Stomach smooth muscle (tissue), 2 donors: ENCODE measurements around the gene KIF13A.
A peak's percentile ranks its signal among the peaks of the same experiment; 100 is the strongest.
"Not testable (repeated sequence)": the region's sequence is repeated elsewhere in the genome, so short reads cannot be mapped to it uniquely, and the experiment has no call there.

Source experiments
- H3K27ac ChIP-seq: one replicate; pipeline ENCODE4 v1.7.0; 2013; ENCODE audit warnings: mild to moderate bottlenecking, low read length, inconsistent platforms
- H3K27me3 ChIP-seq, 2 donors: one replicate each; pipeline ENCODE4 v1.7.0; 2013; ENCODE audit warnings: low read length in 2 of 2; ENCODE audit not compliant: insufficient read depth in 2 of 2, control insufficient read depth in 1 of 2
- H3K36me3 ChIP-seq, 2 donors: one replicate each; pipeline ENCODE4 v1.7.0; 2013; ENCODE audit warnings: low read length in 2 of 2; ENCODE audit not compliant: control insufficient read depth in 2 of 2, insufficient read depth in 2 of 2
- H3K4me1 ChIP-seq: one replicate; pipeline ENCODE4 v1.7.0; 2013; ENCODE audit warnings: low read length; ENCODE audit not compliant: control insufficient read depth, insufficient read depth
- H3K4me3 ChIP-seq, 2 donors: one replicate each; pipeline ENCODE4 v1.7.0; 2013; ENCODE audit warnings: low read length in 2 of 2
- H3K9ac ChIP-seq, 2 donors: one replicate each; pipeline ENCODE4 v1.7.0; 2013; ENCODE audit warnings: low read length in 2 of 2, mild to moderate bottlenecking in 1 of 2
- H3K9me3 ChIP-seq, 2 donors: one replicate each; pipeline ENCODE4 v1.7.0; 2013; ENCODE audit warnings: low read length in 2 of 2; ENCODE audit not compliant: control insufficient read depth in 2 of 2
- donor health status: healthy.
- donor health status: Pancreatic carcinoma.

KIF13A gene

DNA sequence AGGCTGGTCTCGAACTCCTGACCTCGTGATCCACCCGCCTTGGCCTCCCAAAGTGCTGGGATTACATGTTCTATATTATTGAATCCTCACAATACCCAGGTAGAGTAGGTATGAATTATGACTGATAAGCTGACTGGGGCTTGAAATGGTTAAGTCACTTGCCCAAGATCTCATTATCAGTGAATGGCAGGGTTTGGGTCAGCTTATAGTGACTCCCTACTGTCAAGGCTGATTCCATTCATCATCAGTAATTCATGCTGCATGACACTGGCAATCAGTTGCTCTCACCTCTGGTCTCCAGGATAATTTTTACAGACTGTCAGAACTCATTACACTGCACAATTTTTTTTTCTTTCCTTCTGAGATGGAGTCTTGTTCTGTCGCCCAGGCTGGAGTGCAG is 127.6 kb downstream of the KIF13A start:
- no peak overlapping the region for H3K27ac ChIP-seq

DNA sequence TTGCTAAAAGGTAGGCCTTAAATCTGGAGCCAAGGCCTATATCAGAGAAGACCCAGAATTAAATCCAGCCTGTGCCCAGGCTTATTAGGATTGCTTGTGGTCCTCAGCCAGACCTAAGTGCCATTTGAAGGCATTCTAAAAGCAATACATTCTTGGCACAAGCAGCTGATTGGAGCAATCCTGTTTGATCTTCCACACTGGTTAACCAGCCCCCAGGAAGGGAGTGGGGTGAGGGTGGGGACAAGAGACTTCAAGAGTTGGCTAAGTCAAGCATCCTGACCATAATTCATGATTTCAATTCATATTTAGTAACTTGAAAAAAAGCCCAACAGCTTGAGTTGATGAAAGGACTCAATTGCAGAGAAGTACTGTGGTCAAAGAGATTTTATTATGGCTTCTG is 128.9 kb downstream of the KIF13A start:
- H3K4me3 ChIP-seq = no peak overlapping the region
- no peaks in the 10 kb centered on the region for H3K9me3 ChIP-seq
- H3K27me3 ChIP-seq = no peaks in the 10 kb centered on the region
- H3K36me3 ChIP-seq = peaks cover 4 to 6% of the 10 kb centered on the region in 2 donors
- H3K9ac ChIP-seq = no peak overlapping the region
- no peak overlapping the region for H3K27ac ChIP-seq
- H3K4me1 ChIP-seq = peaks cover 3% of the 10 kb centered on the region

More for the DNA sequence above, 127.6 kb downstream of the KIF13A start:
- no peak overlapping the region for H3K9ac ChIP-seq
- no peaks in the 10 kb centered on the region for H3K9me3 ChIP-seq
- peaks cover 4 to 6% of the 10 kb centered on the region in 2 donors for H3K36me3 ChIP-seq
- H3K4me1 ChIP-seq = peaks cover 16% of the 10 kb centered on the region
- H3K27me3 ChIP-seq = no peaks in the 10 kb centered on the region
- H3K4me3 ChIP-seq = no peak overlapping the region

DNA sequence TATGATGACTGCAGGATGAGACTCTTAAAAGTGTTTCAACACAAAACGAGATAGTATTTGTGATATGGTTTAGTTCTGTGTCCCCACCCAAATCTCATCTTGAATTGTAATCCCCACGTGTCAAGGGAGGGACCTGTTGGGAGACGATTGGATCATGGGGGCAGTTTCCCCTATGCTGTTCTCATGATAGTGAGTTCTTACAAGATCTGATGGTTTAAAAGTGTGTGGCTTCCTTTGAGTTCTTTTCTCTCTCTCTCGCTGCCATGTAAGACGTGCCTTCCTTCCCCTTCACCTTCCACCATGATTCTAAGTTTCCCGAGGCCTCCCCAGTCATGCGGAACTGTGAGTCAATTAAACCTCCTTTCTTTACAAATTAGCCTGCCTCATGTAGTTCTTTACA is 130.2 kb downstream of the KIF13A start:
- H3K9me3 ChIP-seq, H3K27ac ChIP-seq, H3K27me3 ChIP-seq: not testable (repeated sequence)

DNA sequence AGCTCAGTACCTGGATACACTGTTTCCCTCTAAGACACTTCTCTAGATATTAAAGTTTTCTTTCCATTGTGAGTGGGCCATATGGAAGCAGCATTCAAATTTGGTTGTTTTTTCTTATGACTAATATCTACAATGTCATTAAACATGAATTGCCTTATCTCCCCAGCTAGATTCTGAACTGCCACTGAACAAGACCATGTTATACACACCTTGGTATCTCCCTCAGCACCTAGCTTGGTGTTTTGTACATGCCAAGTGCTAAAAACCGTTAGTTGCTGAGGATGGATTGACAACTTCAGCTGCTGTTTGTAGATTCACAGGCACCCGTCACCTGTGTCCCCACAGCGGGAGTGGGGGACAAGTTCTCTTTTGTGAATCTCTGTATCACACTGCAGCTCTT is 131.1 kb downstream of the KIF13A start:
- H3K36me3 ChIP-seq = peaks cover 4 to 6% of the 10 kb centered on the region in 2 donors
- no peak overlapping the region for H3K27ac ChIP-seq
- H3K4me1 ChIP-seq = peaks cover 15% of the 10 kb centered on the region
- H3K27me3 ChIP-seq = no peaks in the 10 kb centered on the region
- H3K9me3 ChIP-seq = no peaks in the 10 kb centered on the region
- H3K9ac ChIP-seq = no peak overlapping the region
- H3K4me3 ChIP-seq = no peak overlapping the region

More for the DNA sequence above, 130.2 kb downstream of the KIF13A start:
- not testable (repeated sequence) for H3K9ac ChIP-seq, H3K36me3 ChIP-seq, H3K4me1 ChIP-seq, H3K4me3 ChIP-seq

DNA sequence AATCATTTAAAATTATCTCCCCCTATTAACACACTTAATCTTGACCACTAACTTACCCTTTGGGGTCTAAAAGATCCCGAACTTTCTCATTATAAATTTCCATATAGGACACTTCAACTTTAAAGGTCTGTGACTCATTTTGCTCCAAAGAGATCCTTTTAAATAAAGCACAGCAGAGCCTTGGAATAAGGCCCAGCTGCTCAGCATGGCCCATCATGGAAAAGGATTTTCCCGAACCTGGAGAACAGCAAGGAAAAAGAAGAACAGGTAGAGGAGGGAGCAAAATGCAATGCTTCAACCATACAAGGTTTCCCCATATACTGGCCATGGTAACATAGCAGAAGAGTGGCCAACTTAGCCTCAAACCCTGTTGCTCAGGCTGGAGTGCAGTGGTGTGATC is 132.1 kb downstream of the KIF13A start:
- no peak overlapping the region for H3K4me3 ChIP-seq
- peaks cover 22% of the 10 kb centered on the region for H3K4me1 ChIP-seq
- H3K27ac ChIP-seq = no peak overlapping the region
- no peaks in the 10 kb centered on the region for H3K27me3 ChIP-seq
- H3K36me3 ChIP-seq = peaks cover 4 to 6% of the 10 kb centered on the region in 2 donors
- no peak overlapping the region for H3K9ac ChIP-seq
- H3K9me3 ChIP-seq = no peaks in the 10 kb centered on the region

DNA sequence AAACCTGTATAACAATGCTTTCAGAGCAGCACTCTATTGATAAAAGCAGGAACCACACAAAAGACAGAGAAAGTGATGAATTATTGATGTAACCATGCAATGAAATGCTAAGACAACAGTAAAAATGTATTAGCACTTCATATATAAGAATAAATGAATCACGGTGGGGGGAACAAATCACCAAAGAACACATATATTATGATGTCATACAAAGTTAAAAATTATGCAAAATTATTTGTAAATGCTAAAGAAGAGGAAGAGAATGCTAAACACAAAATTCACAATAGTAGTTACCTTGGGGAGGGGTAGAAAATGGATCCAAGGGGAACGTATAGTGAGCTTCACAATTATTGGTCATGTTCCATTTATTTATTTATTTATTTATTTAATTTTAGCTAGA is 133.9 kb downstream of the KIF13A start:
- Histone ChIP-seq H3K4me1 (peaks cover 22% of the 10 kb centered on the region), H3K27me3 (no peaks in the 10 kb centered on the region), H3K36me3 (peaks cover 12 to 16% of the 10 kb centered on the region in 2 donors), H3K4me3 (no peak overlapping the region), H3K9ac (no peak overlapping the region), H3K9me3 (no peaks in the 10 kb centered on the region), H3K27ac (no peak overlapping the region)

DNA sequence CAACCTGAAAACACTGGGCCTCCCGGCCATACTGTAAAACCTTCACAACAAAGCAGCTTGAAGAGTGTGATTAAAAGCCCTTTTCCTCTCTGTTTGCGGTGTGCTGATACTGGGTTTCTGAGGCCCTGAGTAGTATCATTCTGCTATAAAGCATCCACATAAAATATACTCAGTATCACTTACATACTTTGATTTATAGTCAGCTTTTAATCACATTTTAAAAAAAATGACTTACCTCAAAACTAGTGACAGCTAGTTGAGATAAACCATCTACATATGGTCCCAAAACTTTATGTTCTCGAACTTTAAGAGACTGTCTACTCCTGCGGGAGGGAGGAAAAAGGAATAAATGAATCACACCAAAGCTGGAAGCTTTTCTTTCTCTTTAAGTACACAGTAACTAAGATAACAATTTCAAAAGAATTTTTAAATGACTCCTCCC is 135.7 kb downstream of the KIF13A start:
- Histone ChIP-seq H3K27me3 (no peaks in the 10 kb centered on the region), H3K4me3 (no peak overlapping the region), H3K27ac (no peak overlapping the region), H3K36me3 (peaks cover 19 to 22% of the 10 kb centered on the region in 2 donors), H3K4me1 (peaks cover 22% of the 10 kb centered on the region), H3K9me3 (no peaks in the 10 kb centered on the region), H3K9ac (peak overlapping the region in 1 of 2 donors; percentile 7)

DNA sequence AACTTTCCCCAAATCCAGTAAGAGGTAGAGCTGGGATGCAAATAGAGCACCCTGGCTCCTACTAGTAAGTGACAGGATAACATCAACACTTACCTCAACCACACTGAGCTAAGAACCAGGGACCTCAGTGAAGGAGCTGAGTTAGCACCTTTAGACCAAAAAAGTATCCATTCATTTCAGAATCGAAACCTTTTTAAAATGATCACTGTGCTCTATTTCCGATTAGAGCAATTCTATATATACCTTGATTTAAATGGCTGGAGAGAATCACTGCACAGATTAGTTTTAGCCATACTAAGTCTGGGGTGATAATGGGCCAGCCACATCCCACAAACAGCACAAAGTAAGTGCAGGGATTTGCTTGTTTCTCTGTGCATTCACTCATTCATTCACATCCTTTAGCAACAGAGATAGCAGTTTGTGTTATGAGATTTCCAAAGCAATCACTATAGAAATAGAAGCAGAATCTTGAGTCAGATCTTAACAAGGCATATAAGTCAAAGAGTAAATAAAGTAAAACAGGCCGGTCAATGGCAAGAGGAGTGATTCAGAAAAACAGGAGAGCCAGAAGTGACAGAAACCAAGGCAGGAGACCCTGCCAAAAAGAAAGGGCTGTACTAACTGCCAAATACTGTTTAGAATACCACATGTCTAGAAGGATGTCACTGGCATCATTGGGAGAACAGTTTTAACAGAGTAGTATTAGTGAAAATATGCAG is 136.3 kb downstream of the KIF13A start:
- H3K27ac ChIP-seq = no peak overlapping the region
- H3K4me3 ChIP-seq = no peak overlapping the region
- peaks cover 22% of the 10 kb centered on the region for H3K4me1 ChIP-seq
- H3K9ac ChIP-seq = peak overlapping the region in 1 of 2 donors; percentile 7
- no peaks in the 10 kb centered on the region for H3K27me3 ChIP-seq
- H3K36me3 ChIP-seq = peaks cover 19 to 23% of the 10 kb centered on the region in 2 donors
- H3K9me3 ChIP-seq = no peaks in the 10 kb centered on the region

DNA sequence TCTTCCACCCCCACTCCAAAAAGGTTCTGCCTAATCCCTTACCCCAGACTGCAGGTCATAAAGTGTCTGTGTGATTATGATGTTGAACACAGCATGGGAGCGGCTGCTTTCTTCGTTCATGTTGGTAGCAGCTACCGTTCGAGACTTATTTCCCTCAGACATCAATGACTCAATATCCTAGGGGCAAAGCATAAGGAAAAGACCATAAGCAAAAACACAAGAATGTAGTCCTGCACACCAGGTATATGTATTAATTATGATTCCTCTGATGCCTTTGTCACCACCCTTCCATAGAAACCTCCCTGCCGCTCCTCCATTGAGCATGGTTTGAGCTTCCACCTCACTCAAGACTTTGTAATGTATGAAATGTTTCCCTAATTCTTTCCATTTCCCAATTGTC is 137.2 kb downstream of the KIF13A start:
- H3K36me3 ChIP-seq = peaks cover 18% of the 10 kb centered on the region in 2 donors
- no peak overlapping the region for H3K9ac ChIP-seq
- no peaks in the 10 kb centered on the region for H3K27me3 ChIP-seq
- H3K27ac ChIP-seq = no peak overlapping the region
- no peak overlapping the region for H3K4me3 ChIP-seq
- H3K9me3 ChIP-seq = no peaks in the 10 kb centered on the region
- H3K4me1 ChIP-seq = peaks cover 22% of the 10 kb centered on the region

DNA sequence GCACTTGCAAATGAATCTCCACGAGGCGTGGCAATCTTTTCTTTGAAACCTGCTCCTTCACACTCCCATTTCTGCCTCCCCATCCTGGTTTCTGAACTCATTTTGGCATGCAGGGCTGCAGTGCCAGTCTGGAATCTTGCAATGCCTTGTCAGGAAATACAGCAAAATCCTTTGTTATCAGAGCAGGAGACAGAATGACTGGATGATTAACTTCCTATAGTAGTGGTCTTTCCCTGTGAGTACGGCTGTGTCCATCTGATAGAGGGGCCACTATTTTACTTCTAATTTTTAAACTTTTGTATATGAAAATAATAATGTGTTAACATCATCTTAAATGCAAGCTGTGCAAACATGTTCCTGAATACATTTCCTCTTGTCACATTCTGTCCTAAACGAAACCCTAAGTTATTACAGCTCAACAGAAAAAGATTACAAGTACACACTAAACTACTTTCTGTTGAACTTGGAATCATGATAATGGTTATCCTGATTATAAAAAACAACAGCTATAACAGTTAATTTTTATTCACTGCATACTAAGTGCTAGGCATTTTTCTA is 140.2 kb downstream of the KIF13A start:
- Histone ChIP-seq H3K27ac (no peak overlapping the region), H3K9me3 (no peaks in the 10 kb centered on the region), H3K36me3 (peaks cover 17 to 22% of the 10 kb centered on the region in 2 donors), H3K4me1 (peaks cover 15% of the 10 kb centered on the region), H3K27me3 (no peaks in the 10 kb centered on the region), H3K9ac (no peak overlapping the region), H3K4me3 (no peak overlapping the region)

DNA sequence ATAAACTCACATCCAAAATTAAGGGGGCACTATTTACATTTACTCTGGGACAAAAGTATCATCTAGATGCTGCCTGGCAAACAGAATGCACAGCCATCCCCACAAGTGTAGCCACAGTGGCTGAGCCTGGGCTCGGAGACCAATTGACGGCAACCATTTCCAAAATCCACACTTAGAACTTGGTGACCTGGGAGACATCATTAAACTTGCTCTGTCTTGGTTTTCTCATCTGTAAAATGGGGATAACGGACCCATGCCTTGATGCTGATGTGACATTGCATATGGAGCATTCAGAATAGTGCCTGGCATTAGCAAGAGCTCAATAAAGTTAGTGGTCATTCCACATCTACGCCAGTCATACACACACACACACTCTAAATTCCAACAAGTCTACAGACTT is 140.7 kb downstream of the KIF13A start:
- Histone ChIP-seq H3K36me3 (peaks cover 17 to 22% of the 10 kb centered on the region in 2 donors), H3K27me3 (no peaks in the 10 kb centered on the region), H3K27ac (no peak overlapping the region), H3K9ac (no peak overlapping the region), H3K9me3 (no peaks in the 10 kb centered on the region), H3K4me3 (no peak overlapping the region), H3K4me1 (peaks cover 10% of the 10 kb centered on the region)
